GM23248 (cell line): ENCODE data around the gene UBAC1.

Experiments used
- EZH2 ChIP-seq: fragments of 200-600 bp; sonication (generic); IDR thresholded peaks from 2 replicates; pipeline ENCODE4 v1.6.1; 2018; ENCODE audit warnings: antibody characterized with exemption, mild to moderate bottlenecking; ENCODE audit not compliant: insufficient read depth, poor library complexity, severe bottlenecking
- EZH2phosphoT487 ChIP-seq: fragments of 200-600 bp; sonication (generic); IDR thresholded peaks from 2 replicates; pipeline ENCODE4 v1.6.1; 2018; ENCODE audit warnings: antibody characterized with exemption, moderate library complexity, mild to moderate bottlenecking, low read depth; ENCODE audit not compliant: insufficient read depth

DNA sequence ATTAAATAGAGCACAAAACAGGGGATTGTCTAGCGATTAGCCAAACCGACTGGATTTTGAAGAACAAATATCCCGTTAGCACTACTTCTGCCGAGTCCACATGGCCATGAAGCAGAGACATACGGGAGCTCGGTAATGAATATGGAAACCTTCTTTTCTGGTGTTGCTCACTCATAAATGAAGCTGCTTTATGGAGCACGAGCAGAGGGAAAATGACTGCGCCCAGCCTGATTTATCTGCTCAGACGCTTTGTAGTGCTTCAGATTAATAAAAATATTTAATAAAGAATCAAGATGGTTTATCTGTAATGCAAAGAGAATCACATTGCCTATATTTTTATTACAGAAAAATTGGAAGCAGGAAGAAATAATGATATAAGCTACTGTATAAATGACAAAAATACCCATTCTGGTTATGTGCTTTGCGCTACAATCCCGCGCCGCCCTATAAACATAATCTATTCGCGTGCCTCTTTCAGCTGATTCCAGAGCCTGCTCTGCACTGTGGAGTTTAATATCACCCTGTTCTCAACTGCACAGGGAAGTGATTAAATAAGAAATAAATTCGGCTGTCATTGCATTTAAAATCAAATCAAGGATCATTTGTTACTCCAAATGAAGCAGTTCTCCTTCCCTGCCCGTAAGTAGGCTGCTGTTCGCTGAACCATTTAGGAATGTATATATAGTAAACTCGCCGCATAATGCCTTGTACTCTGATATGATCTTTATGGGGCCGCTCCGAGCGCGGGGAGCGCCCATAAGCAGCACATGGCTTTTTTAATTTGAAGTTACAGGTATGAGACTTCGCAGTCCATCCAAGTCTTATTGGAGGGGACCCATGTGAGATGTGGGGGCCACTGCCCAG lies 22.3 kb upstream of the UBAC1 start:
- TF ChIP-seq EZH2 (peak; percentile 63), EZH2phosphoT487 (no peak)
